PC-9 (cell line): Measurements from ENCODE around the gene AMIGO2. TPM values are rescaled to one million over a fixed set of nuclear protein-coding genes. Genes with fewer than 3 reads are reported as not detected.
A peak's percentile ranks its signal among the peaks of the same experiment; 100 is the strongest.

ENCODE experiments used
- BruUV-seq: library from RNA; stranded (reverse); fragments of 400-500 nt; replicated peaks from 2 replicates; lab custom pipeline; 2021; lab: Mats Ljungman, UMichigan
- CTCF ChIA-PET: fragments of 300-600 bp; sonication (Branson Sonifier 250); formaldehyde crosslinking; loops from one replicate; lab custom pipeline; 2022; ENCODE audit warnings: antibody characterized with exemption; lab: Charles Lee
- POLR2A ChIA-PET: fragments of 300-600 bp; sonication (Branson Sonifier 250); formaldehyde crosslinking; loops from one replicate; lab custom pipeline; 2022; ENCODE audit warnings: antibody characterized with exemption; ENCODE audit not compliant: unreplicated experiment; lab: Charles Lee
- DNase-seq, 2 experiments: peaks; one replicate each; pipeline versions ENCODE4 v3.0.0 to v3.0.0-alpha.2; 2015 to 2022; ENCODE audit warnings: mixed read lengths in 1 of 2
- H2AFZ ChIP-seq: fragments of 200-600 bp; sonication (generic); 2 replicates; pipeline ENCODE4 v1.8.1; 2017; ENCODE audit warnings: antibody characterized with exemption
- H3F3A ChIP-seq: fragments of 200-600 bp; sonication (generic); 2 replicates; pipeline ENCODE4 v1.8.1; 2017; ENCODE audit warnings: antibody characterized with exemption, mild to moderate bottlenecking, low read depth; ENCODE audit not compliant: insufficient read depth
- H3K27ac ChIP-seq: fragments of 200-600 bp; sonication (generic); 2 replicates; pipeline ENCODE4 v1.6.1; 2016; ENCODE audit warnings: mixed run types
- H3K27me3 ChIP-seq: fragments of 200-600 bp; sonication (generic); 2 replicates; pipeline ENCODE4 v1.6.1; 2016; ENCODE audit warnings: low read depth, mixed run types; ENCODE audit not compliant: insufficient read depth
- H3K36me3 ChIP-seq: fragments of 200-600 bp; sonication (generic); 2 replicates; pipeline ENCODE4 v1.6.1; 2016; ENCODE audit warnings: low read depth, mixed run types
- H3K4me1 ChIP-seq: fragments of 200-600 bp; sonication (generic); replicated peaks from 2 replicates; pipeline ENCODE4 v1.6.1; 2016; ENCODE audit warnings: mixed run types; ENCODE audit not compliant: insufficient read depth
- H3K4me2 ChIP-seq: fragments of 200-600 bp; sonication (generic); 2 replicates; pipeline ENCODE4 v1.6.1; 2017; ENCODE audit warnings: mixed run types
- H3K4me3 ChIP-seq: fragments of 200-600 bp; sonication (generic); 2 replicates; pipeline ENCODE4 v1.6.1; 2016; ENCODE audit warnings: mixed run types
- H3K79me2 ChIP-seq: fragments of 200-600 bp; sonication (generic); 2 replicates; pipeline ENCODE4 v1.6.1; 2017; ENCODE audit warnings: low read depth, mixed run types
- H3K9me2 ChIP-seq: fragments of 200-600 bp; sonication (generic); 2 replicates; pipeline ENCODE4 v1.8.1; 2017; ENCODE audit warnings: mild to moderate bottlenecking; ENCODE audit not compliant: insufficient read depth
- H3K9me3 ChIP-seq: fragments of 200-600 bp; sonication (generic); 2 replicates; pipeline ENCODE4 v1.8.1; 2016; ENCODE audit warnings: low read depth; ENCODE audit not compliant: insufficient read depth
- H4K20me1 ChIP-seq: fragments of 200-600 bp; sonication (generic); 2 replicates; pipeline ENCODE4 v1.8.1; 2017; ENCODE audit not compliant: insufficient read depth
- CTCF ChIP-seq: fragments of 200-600 bp; sonication (generic); conservative IDR thresholded peaks from 2 replicates; pipeline ENCODE4 v1.6.1; 2017; ENCODE audit warnings: mixed run types, antibody characterized with exemption, mild to moderate bottlenecking, moderate library complexity
- EZH2 ChIP-seq: fragments of 200-600 bp; sonication (generic); IDR thresholded peaks from 2 replicates; pipeline ENCODE4 v1.8.0; 2017; ENCODE audit warnings: antibody characterized with exemption, low read depth
- intact Hi-C: fragments of 100-400 bp; cut with micrococcal nuclease; formaldehyde crosslinking; loops from one replicate; pipeline ENCODE4 v1.10.0; 2022; ENCODE audit not compliant: unreplicated experiment
- total RNA-seq: library from RNA; stranded (reverse); gene quantifications from 2 replicates; pipeline ENCODE4 v1.2.3, GENCODE V29; 2021

The AMIGO2 gene
- total RNA-seq, 1 experiment from 2014 or later = 41.9 TPM

- peaks cover 31% of the 10 kb centered on the region for H3K36me3 ChIP-seq
- intact Hi-C loops = loop anchor here (5.0 kb wide), 2 partner anchors 808 to 1083 kb away; partner anchors contain the start of genes SCAF11 and SLC38A1
- H3K4me1 ChIP-seq = peaks cover 18% of the 10 kb centered on the region; the same call in 1 of the 2 replicates
- peak overlapping the region; percentile 96 for H3K4me3 ChIP-seq
- CTCF ChIA-PET = no interaction called here
- POLR2A ChIA-PET = interaction anchor here (0.7 kb wide), 1 partner anchor 630 kb away, joined by 4 read pairs; no protein-coding TSS in a partner anchor
- no peaks in the 10 kb centered on the region for H4K20me1 ChIP-seq
- no peaks in the 10 kb centered on the region for H3K27me3 ChIP-seq
- no peak overlapping the region for H2AFZ ChIP-seq
- no peaks in the 10 kb centered on the region for H3K9me2 ChIP-seq
- H3K27ac ChIP-seq = no peak overlapping the region
- peak overlapping the region; percentile 96 for H3K4me2 ChIP-seq
- BruUV-seq = no TSS peak
- TF ChIP-seq CTCF (no peak), EZH2 (no peak)
- peaks cover 47% of the 10 kb centered on the region for H3K79me2 ChIP-seq
- peaks cover 13% of the 10 kb centered on the region for H3F3A ChIP-seq
- H3K9me3 ChIP-seq = peaks cover 3% of the 10 kb centered on the region; the same call in 1 of the 2 replicates
- DNase-seq = no peak
Measured at GRCh38 chr12:47075192-47076084, 4.3 kb downstream of the AMIGO2 start.

- intact Hi-C loops = loop anchor here (5.0 kb wide), 2 partner anchors 807 to 1082 kb away; partner anchors contain the start of genes SCAF11 and SLC38A1
- ChIA-PET CTCF (no interaction called here), POLR2A (interaction anchor here (0.7 kb wide), 1 partner anchor 631 kb away, joined by 4 read pairs; no protein-coding TSS in a partner anchor)
- peaks cover 18% of the 10 kb centered on the region; the same call in 1 of the 2 replicates for H3K4me1 ChIP-seq
- no peak for TF ChIP-seq EZH2
- no peak for TF ChIP-seq CTCF
- no peaks in the 10 kb centered on the region for H4K20me1 ChIP-seq
- H3F3A ChIP-seq = peaks cover 6% of the 10 kb centered on the region
- BruUV-seq = no TSS peak
- H2AFZ ChIP-seq = no peak overlapping the region
- no peaks in the 10 kb centered on the region for H3K9me2 ChIP-seq
- H3K27me3 ChIP-seq = no peaks in the 10 kb centered on the region
- peaks cover 31% of the 10 kb centered on the region for H3K36me3 ChIP-seq
- H3K9me3 ChIP-seq = peaks cover 3% of the 10 kb centered on the region; the same call in 1 of the 2 replicates
- H3K4me3 ChIP-seq = no peak overlapping the region
- H3K79me2 ChIP-seq = peaks cover 47% of the 10 kb centered on the region
- DNase-seq = no peak
- no peak overlapping the region for H3K27ac ChIP-seq
- peak overlapping the region; percentile 96; the same call in 1 of the 2 replicates for H3K4me2 ChIP-seq
Measured at GRCh38 chr12:47074757-47075156, 5.0 kb downstream of the AMIGO2 start.

GRCh38 chr12:47073951-47074350 lies 5.8 kb downstream of the AMIGO2 start:
- Histone ChIP-seq H4K20me1 (no peaks in the 10 kb centered on the region), H3K9me2 (no peaks in the 10 kb centered on the region), H3K79me2 (peaks cover 42% of the 10 kb centered on the region), H3K27me3 (no peaks in the 10 kb centered on the region), H3K9me3 (peaks cover 3% of the 10 kb centered on the region; the same call in 1 of the 2 replicates), H3K4me3 (no peak overlapping the region), H2AFZ (no peak overlapping the region), H3K36me3 (peaks cover 31% of the 10 kb centered on the region), H3K4me2 (no peak overlapping the region), H3K4me1 (peaks cover 18% of the 10 kb centered on the region; the same call in 1 of the 2 replicates), H3F3A (peaks cover 2% of the 10 kb centered on the region), H3K27ac (no peak overlapping the region)
- no peak for TF ChIP-seq CTCF
- DNase-seq = no peak
- CTCF ChIA-PET = interaction anchor here (0.5 to 0.7 kb wide), 2 partner anchors 251 to 324 kb away, joined by 7 read pairs; no protein-coding TSS in a partner anchor
- BruUV-seq = no TSS peak
- POLR2A ChIA-PET = no interaction called here
- intact Hi-C loops = no loop called here
